CD4-positive, alpha-beta T cell treated with Interleukin-15 for 1 hour (primary cell): ENCODE measurements around the gene KRTAP10-7.
"Not testable (repeated sequence)": the region's sequence is repeated elsewhere in the genome, so short reads cannot be mapped to it uniquely, and the experiment has no call there.

ENCODE experiments used
- DNase-seq: peaks from one replicate; pipeline ENCODE4 v3.0.0-alpha.2; 2020

Gene KRTAP10-7

GRCh38 chr21:44600118-44600978 lies at the start of gene KRTAP10-7:
Gene KRTAP10-7, plus strand, starts transcription at chr21:44600597. Its CDS starts 25 bp downstream, at chr21:44600622.
- not testable (repeated sequence) for DNase-seq

GRCh38 chr21:44550807-44551206 lies 49.6 kb upstream of the KRTAP10-7 start:
- DNase-seq = no peak

- no peak for DNase-seq
Observed at GRCh38 chr21:44551340-44551961, 48.9 kb upstream of the KRTAP10-7 start, which contains the start of gene KRTAP10-2. Gene KRTAP10-2, minus strand, starts transcription at chr21:44551505. Its CDS starts 47 bp downstream, at chr21:44551458.

GRCh38 chr21:44552136-44552535 lies 48.3 kb upstream of the KRTAP10-7 start:
- DNase-seq = no peak

GRCh38 chr21:44552681-44553080 lies 47.7 kb upstream of the KRTAP10-7 start:
- no peak for DNase-seq

- DNase-seq = no peak
Observed at GRCh38 chr21:44555200-44555875, 45.1 kb upstream of the KRTAP10-7 start.

GRCh38 chr21:44556879-44557278 lies 43.5 kb upstream of the KRTAP10-7 start:
- no peak for DNase-seq

- DNase-seq = no peak
Observed at GRCh38 chr21:44557491-44558328, 42.7 kb upstream of the KRTAP10-7 start.

- DNase-seq = not testable (repeated sequence)
Observed at GRCh38 chr21:44558329-44558675, 42.1 kb upstream of the KRTAP10-7 start.

GRCh38 chr21:44558695-44559094 lies 41.7 kb upstream of the KRTAP10-7 start, which contains the start of gene KRTAP10-3:
Gene KRTAP10-3, minus strand, starts transcription at chr21:44558795. Its CDS starts 80 bp downstream, at chr21:44558715.
- DNase-seq = no peak

- no peak for DNase-seq
Observed at GRCh38 chr21:44564099-44564498, 36.3 kb upstream of the KRTAP10-7 start.

GRCh38 chr21:44564886-44565598 lies 35.4 kb upstream of the KRTAP10-7 start:
- no peak for DNase-seq

GRCh38 chr21:44566403-44566802 lies 34.0 kb upstream of the KRTAP10-7 start:
- no peak for DNase-seq

GRCh38 chr21:44567481-44568171 lies 32.8 kb upstream of the KRTAP10-7 start:
- no peak for DNase-seq

- no peak for DNase-seq
Observed at GRCh38 chr21:44568261-44568660, 32.1 kb upstream of the KRTAP10-7 start.

GRCh38 chr21:44568667-44569556 lies 31.5 kb upstream of the KRTAP10-7 start:
- DNase-seq = no peak

GRCh38 chr21:44569861-44570517 lies 30.4 kb upstream of the KRTAP10-7 start:
- DNase-seq = no peak

GRCh38 chr21:44571296-44571695 lies 29.1 kb upstream of the KRTAP10-7 start:
- no peak for DNase-seq
